Activated CD4-positive, alpha-beta T cell treated with anti-CD3 and anti-CD28 coated beads for 4 hours (primary cell): ENCODE data around the gene NEK1.
"Not testable (repeated sequence)": the region's sequence is repeated elsewhere in the genome, so short reads cannot be mapped to it uniquely, and the experiment has no call there.

Experiments used
- DNase-seq, 2 donors: peaks; one replicate each; pipeline ENCODE4 v3.0.0-alpha.2; 2020

NEK1 gene

DNA sequence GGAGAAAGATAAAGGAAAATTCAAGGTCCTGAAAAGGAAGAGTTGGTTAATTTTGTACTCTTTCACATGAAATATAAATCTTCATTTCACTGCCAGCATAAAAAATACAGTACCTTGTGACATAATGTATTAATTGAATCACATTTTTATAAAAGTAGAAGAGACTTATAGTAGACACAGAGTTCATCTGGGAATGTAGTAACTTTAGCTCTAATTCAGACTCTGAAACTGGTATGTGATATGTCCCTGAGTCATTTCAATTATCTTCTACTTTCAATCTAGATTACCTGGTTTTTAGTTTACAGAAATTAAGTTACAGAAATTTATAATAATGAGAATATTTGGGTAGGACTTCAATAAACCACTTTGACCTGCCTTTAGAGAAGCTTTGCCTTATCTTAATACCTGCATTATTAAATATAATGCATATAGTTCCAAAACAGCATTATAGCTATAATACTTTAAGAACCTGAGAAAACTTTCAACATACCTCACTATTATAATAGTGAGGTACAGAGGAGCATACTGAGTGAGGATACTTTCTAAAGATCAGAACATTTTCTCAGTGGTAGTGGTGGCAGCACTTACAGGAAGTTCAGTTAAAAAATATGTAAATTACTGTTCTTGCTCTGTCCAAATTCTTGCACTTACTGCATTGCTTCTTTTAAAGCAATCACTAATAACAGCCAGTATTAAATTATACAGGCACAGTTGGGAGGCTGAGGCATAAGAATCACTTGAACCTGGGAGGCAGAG, 11.2 kb downstream of the NEK1 start:
- DNase-seq = no peak

DNA sequence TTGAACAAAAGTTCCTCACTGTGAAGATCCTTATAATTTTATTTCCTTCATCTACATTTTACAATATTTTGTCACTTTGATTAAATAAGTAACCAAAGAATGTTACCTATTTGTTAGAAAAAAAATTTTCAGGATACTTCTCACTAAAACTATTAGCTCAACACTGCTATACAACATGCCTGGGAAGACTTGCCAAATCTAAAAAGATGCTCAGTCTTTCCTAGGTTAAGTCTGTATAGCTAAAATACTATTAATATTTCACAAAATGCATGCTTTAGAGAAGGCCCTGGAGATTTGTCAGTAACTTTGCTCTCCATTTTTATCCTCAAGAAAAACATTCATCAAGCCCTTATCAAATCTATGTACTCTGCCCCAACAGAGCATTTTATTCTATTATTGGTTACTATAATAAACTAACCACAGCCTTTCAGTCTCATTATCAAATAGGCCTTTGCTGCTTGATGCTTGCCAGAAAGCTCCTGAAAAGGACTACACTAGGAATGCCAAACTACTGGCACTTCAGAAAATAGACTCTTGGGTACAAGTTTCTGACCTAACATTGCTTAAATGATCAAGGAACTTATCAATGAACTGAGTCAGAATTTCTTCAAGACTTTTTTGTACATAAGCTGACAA, 17.7 kb downstream of the NEK1 start:
- no peak for DNase-seq

DNA sequence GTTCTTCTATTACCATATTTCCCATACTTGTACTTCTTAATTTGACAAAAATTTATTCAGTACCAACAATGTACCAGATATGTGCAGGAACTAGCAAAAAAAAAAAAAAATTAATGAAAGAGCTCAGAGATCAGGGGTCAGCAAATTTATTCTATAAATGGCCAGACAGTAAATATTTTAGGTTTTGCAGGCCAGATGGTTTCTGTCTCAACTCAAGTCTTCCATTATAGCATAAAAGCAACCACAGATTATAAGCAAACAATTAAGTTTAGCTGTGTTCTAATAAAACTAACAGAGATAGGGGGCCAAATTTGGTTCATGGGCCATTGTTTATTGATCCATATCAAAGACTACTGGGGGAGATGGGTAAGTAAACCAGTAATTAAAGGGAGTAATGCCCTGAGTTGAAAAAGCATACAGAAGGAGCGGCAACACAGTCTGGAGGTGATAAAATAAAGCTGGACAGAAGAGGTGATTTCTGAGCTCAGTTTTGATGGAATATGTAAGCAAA, 19.3 kb downstream of the NEK1 start:
- DNase-seq = no peak

DNA sequence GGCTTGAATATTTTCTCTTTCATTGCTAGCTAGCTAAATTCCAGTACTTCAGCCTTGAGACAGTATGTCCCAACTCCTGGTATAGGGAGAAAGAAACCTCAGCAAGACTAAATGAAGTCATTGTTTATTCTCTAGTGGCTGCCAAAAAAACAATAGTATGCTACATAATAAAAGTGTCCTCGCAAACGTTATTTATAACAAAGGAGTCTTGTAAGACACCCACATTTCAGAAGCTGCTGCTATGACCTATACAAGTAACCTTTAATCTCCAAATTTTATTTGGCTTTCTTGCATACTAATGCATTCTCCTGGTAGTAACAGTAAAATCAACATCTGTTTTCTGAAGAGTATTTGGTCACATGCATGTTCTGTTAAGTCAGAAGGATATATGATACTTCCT, 28.8 kb downstream of the NEK1 start:
- no peak for DNase-seq

DNA sequence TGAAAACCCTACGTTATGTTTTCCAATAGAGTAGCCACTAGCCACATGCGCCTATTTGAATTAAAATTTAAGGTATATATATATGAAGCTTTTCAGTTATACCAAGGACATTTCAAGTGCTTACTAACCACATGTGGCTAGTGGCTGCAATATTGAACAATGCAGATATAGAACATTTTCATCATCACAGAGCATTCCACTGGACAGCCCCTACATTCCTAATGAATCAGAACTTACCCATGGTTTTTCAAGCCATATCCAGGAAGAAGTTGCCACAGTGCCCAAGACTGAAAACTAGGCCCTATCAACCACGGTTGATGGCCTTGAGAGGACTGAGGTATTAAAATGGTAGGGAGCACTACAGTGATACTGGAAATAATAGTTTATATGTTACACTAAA, 29.7 kb downstream of the NEK1 start:
- no peak for DNase-seq

DNA sequence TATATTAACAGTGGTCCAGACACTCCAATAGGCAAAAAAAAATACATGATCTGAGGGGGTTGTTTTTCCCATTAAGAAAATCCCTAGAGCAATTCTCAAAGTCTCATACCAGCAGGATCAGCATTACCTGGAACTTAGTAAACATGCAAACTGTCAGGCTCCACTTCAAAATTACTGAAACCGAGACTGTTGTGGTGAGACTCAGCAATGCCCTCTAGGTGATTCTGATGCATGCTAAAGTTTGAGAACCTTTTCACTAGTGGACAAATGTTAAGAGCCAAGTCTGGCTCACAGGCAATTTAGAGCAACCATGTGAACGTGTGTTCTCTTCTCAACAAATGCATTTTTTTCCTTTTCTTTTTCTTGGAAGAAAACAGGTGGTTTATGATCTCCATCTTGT, 30.2 kb downstream of the NEK1 start:
- no peak for DNase-seq

DNA sequence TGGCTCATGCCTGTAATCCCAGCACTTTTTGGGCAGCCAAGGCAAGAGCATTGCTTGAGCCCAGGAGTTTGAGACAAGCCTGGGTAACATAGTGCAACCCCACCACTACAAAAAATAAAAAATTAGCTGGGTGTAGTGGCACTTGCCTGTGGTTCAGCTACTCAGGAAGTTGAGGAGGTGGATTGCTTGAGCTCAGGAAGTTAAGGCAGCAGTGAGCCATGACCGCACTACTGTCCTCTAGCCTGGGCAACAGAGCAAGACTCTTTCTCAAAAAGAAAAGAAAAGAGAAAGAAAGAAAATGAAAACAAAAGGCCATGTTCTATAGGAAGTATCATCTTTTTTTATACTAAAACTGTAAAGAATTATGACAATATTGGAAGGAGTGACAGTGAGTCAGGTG, 38.5 kb downstream of the NEK1 start:
- no peak for DNase-seq

DNA sequence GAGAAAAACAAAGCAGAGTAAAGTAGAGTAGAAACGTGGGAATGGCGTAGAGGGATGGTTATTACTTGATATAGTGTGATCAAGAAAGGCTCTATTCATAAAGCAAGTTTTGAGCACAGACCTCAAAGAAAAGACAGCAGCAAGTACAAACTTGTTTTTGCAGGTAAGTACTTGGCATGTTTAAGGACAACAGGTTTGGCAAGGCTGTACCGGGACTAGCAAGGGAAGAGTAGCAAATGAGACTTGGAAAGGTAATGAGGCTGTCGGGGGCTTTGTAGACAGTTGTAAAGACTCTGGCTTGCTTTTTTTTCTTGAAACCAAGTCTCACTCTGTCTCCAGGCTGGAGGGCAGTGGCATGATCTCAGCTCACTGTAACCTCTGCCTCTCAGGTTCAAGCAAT, 40.9 kb downstream of the NEK1 start:
- DNase-seq = no peak

DNA sequence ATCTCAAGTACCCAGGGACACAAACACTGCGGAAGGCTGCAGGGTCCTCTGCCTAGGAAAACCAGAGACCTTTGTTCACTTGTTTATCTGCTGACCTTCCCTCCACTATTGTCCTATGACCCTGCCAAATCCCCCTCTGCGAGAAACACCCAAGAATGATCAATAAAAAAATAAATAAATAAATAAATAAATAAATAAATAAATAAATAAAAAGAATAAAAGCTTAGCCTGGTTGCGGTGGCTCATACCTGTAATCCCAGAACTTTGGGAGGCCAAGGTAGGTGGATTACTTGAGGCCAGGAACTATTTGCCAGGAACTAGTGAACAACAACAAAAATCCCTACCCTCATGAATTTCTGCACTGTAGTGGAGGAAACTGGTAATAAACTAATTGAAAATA, 41.4 kb downstream of the NEK1 start:
- not testable (repeated sequence) for DNase-seq

DNA sequence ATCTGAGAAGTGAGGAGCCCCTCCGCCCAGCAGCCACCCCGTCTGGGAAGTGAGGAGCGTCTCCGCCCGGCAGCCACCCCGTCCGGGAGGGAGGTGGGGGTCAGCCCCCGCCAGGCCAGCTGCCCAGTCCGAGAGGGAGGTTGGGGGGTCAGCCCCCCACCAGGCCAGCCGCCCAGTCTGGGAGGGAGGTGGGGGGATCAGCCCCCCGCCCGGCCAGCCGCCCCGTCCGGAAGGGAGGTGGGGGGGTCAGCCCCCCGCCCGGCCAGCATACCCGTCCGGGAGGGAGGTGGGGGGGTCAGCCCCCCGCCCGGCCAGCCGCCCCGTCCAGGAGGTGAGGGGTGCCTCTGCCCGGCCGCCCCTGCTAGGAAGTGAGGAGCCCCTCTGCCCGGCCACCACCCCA, 42.1 kb downstream of the NEK1 start:
- DNase-seq = not testable (repeated sequence)

DNA sequence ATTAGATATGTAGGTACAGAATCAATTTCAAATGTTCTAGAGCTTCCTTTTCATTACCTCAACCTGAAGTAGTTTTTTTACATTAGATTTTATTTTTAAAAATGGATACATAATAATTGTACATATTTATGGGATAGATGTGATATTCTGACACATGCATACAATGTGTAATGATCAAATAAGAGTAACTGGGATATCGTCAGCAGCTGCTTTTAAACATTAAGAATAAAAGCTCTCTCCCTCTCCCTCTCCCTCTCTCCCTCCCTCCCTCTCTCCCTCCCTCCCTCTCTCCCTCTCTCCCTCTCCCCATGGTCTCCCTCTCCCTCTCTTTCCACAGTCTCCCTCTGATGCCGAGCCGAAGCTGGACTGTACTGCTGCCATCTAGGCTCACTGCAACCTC, 43.2 kb downstream of the NEK1 start:
- DNase-seq = not testable (repeated sequence)

DNA sequence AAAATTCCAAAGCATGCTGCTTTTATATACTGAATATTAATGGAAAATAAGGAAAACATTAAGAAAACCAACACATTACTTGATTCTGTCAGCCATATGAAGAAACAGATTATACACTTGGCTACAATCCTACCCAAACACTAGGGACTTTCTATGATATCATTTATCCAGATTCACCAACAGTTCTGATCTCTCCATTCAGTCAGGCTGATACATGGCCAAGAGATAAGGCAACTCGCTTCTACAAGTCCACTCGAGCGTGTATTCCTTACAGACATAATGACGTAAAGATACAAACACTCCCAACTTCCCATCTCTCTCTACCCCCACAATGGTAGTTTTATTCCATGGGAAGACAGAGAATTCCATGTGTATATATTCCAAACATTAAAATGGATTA, 44.5 kb downstream of the NEK1 start:
- no peak for DNase-seq

DNA sequence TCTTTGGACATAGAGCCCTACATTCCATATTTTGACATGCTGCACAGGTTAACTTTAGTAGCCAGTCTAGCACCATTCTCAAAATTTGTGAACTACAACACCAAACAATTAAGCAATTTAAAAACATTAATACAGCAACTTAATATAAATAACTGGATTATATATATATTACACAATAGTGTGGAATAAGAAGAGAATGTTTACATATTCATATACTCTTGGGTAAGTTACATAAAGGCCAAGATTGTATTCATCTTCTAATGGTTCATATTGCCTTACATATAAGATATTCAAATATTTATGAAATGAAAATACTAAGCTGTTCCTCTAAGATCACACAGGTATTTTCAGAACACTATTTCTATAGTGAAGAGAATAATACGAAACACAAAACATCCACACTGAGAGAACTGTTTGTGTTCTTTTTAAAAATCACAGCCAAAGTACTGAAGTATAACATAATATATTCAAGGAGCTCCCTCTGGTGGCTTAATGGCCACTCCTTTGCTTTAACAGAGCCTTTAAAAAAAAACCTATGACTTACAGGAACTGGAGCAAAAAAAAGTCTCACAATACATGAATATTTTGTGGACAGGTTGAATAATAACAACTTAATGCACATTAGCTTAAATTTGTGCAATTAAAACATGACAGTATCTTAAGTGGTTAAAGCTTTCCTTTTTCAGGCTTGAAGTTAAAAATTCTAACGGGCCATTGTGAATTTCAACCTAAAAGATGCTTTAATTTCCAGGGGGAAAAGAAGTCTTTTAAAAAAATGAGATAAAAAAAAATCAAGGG, 46.2 kb downstream of the NEK1 start:
- DNase-seq = peak; percentile 20 to 37

DNA sequence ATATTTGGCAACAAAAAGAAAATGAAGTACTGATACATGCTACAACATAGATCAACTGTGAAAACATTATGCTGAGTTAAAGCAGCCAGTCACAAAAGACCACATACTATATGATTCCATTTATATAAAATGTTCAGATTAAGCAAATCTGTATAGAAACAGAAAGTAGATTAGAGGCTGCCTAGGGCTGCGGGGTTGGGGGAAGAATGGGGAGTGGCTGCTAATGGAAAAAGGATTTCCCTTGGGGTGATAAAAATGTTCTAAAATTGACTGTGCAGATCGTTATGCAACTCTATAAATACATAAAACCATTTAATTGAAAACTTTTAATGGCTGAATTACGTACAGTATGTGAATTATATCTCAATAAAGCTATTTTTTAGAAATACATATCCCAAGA, 46.8 kb downstream of the NEK1 start:
- no peak for DNase-seq

DNA sequence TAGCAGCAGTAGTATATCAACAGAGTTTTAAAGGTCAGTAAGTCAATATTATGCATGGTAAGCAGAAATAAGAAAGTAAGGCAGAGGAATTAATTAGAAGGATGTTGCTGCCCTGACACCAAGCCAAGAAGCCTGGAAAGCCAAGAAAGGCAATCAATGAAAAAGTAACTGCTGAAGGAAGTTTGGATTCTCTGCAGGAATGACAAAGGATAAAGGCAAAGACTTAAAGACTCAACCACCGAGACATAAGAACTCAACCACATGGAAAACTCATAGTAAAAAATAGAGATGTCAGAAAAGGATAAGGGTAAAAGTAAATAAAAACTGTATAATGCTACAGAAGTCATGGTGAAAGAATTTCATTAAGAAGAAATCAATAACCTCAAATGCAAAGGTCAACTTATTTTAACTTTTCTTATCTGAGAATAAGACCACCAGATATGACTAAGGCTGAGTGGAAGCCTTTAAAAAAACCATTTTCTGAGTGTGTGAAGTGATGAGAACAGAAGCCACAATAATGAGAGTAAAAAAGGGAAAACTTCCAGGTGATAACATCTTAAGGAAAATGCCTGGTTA, 55.2 kb downstream of the NEK1 start:
- no peak for DNase-seq

DNA sequence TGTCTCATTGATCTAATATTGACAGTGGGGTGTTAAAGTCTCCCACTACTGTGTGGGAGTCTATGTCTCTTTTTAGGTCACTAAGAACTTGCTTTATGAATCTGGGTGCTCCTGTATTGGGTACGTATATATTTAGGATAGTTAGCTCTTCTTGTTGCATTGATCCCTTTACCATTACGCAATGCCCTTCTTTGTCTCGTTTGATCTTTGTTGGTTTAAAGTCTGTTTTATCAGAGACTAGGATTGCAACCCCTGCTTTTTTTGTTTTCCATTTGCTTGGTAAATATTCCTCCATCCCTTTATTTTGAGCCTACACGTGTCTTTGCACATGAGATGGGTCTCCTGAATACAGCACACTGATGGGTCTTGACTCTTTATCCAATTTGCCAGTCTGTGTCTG, 65.8 kb downstream of the NEK1 start:
- not testable (repeated sequence) for DNase-seq

DNA sequence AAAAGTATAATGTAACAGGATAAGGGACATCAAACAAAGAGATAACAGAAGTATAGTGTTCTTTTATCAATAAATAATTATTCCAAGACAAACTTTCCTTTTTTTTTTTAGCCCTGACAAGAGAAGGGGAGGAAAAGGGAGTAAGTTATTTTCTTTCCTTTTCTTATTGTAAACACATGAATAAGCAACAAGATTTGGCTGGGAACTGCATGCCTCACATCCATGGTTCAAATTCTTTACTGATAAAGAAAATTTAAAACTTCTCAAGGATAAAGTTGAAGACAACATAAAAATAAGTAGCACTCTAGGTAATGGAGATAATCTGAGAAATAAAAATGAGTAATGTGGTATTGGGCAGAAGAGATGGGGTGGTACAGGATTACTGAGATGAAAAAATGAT, 71.6 kb downstream of the NEK1 start:
- no peak for DNase-seq

DNA sequence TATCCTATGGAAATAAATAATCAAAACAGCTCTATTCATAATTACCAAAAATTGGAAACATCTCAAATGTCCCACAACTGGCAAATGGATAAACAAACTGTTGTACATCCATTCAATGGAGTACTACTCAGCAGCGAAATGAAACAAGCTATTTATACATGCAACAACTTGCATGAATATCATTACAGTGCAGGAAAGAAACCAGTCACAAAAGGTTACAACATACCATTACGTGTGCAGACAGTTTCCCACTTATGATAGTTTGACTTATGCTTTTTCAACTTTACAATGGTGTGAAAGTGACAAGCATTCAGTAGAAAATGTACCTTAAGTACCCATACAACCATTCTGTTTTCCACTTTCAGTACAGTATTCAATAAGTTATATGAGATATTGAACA, 82.3 kb downstream of the NEK1 start:
- DNase-seq = no peak

DNA sequence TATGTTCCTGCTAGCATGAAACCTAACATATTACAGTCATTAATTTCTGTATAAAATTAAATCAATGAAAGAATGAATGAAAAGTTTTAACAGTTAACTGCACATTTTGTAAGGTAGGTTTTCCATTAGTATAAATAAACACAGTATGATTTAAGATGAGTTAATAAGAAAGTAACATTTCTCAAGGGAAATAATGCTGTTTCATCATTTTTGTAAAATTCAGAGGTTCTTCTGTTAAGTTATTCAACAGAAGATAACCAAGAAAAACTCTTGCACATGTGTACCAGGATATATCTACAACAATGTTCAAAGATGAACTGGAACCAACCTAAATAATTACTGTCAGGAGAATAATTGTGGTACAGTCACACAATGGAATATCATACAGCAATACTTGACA, 88.6 kb downstream of the NEK1 start:
- no peak for DNase-seq

DNA sequence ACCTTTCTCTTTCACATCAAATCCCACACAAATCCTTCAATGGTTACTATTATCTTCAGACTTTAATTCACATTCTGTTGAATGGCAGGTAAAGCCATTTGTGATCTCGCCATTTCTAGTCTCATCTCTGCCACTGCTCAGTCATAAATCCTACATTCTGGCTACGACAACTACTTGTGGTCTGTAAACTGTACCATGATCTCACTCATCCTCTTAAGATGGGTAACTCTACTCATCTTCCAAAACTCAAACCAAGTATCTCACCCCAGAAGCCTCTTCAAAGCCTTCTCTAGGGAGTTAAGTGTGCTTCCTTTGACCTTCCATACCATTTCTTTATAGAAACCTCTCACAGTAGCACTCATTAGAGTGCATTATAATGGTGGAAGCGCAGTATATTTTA, 101.8 kb downstream of the NEK1 start:
- DNase-seq = no peak

DNA sequence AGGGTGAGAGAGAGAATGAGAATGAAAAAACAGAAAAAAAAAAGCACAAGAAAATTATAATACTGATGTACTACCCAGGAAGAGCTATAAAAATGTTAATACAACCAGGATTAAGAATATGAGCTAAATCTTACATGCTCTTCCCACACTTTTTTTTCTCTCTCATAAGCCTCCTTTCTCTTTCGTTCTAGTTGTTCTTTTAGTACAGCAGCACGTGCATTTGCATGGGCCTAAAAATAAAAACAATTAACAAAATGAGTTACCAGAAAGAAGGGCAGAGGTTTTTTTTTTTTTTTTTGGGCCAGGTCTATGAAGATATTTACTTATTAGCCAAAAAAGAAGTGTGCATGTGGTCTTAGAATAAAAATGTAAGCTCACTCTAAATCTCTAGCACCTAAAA, 105.5 kb downstream of the NEK1 start:
- no peak for DNase-seq

DNA sequence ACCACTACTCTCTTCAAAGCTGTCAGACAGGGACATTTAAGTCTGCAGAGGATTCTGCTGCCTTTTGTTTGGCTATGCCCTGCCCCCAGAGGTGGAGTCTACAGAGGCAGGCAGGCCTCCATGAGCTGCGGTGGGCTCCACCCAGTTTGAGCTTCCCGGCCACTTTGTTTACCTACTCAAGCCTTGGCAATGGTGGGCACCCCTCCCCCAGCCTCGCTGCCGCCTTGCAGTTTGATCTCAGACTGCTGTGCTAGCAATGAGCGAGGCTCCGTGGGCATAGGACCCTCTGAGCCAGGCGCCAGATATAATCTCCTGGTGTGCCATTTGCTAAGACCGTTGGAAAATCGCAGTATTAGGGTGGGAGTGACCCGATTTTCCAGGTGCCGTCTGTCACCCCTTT, 112.5 kb downstream of the NEK1 start:
- DNase-seq = not testable (repeated sequence)

DNA sequence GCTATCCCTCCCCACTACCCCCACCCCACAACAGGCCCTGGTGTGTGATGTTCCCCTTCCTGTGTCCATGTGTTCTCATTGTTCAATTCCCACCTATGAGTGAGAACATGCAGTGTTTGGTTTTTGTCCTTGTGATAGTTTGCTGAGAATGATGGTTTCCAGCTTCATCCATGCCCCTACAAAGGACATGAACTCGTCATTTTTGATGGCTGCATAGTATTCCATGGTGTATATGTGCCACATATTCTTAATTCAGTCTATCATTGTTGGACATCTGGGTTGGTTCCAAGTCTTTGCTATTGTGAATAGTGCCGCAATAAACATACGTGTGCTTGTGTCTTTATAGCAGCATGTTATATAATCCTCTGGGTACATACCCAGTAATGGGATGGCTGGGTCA, 118.1 kb downstream of the NEK1 start:
- DNase-seq = not testable (repeated sequence)

DNA sequence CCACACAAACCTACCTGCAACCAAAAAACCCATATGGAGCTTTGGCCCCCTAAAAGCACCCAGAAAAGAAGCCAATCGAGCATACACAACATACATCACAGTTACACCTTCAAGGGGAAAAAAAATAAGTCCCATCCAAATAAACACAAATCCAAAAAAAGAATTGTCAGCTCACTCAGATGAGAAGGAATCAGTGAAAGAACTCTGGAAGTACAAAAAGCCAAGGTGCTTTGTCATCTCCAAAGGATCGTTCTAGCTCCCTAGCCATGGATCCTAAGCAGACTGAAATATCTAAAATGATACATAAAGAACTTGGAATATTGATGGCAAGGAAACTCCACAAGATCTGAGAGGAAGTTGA, 119.2 kb downstream of the NEK1 start:
- DNase-seq = no peak
